GM12878 (cell line): ENCODE data around the gene COL26A1. TPM values are rescaled to one million over a fixed set of nuclear protein-coding genes. Genes with fewer than 3 reads are reported as not detected.
"Not testable (repeated sequence)": the region's sequence is repeated elsewhere in the genome, so short reads cannot be mapped to it uniquely, and the experiment has no call there.

Experiments
- ATAC-seq: fragments of 200-7000 bp; cut with Tn5 transposase; 3 replicates; pipeline ENCODE4 v1.9.1; 2020; ENCODE audit warnings: mild to moderate bottlenecking, moderate library complexity
- BruUV-seq: library from RNA; stranded (reverse); fragments of 400-500 nt; replicated peaks from 2 replicates; lab custom pipeline; 2021; lab: Mats Ljungman, UMichigan
- CTCF ChIA-PET: fragments of 300-600 bp; sonication (Branson Sonifier 250); formaldehyde crosslinking; extraction: SDS; loops from one replicate; lab custom pipeline; 2021; ENCODE audit warnings: inconsistent platforms; lab: Yijun Ruan, JAX
- POLR2A ChIA-PET: fragments of 350-600 bp; formaldehyde crosslinking; extraction: SDS; loops from one replicate; lab custom pipeline; 2021; ENCODE audit warnings: inconsistent platforms; lab: Charles Lee
- RAD21 ChIA-PET: fragments of 300-600 bp; sonication (Branson Sonifier 250); formaldehyde crosslinking; loops from one replicate; lab custom pipeline; 2023; ENCODE audit warnings: antibody characterized with exemption; ENCODE audit not compliant: unreplicated experiment; lab: Charles Lee
- SMC1A ChIA-PET: fragments of 300-600 bp; sonication (Branson Sonifier 250); formaldehyde crosslinking; loops from one replicate; lab custom pipeline; 2023; ENCODE audit not compliant: unreplicated experiment, uncharacterized antibody; lab: Charles Lee
- DNase-seq: peaks from one replicate; pipeline ENCODE4 v3.0.0-alpha.2; 2011; ENCODE audit warnings: low read depth, low spot score
- FAIRE-seq: peaks from 3 replicates; lab custom pipeline; 2011; peaks lifted over from hg19 to GRCh38; lab: Jason Lieb, UNC
- H2AFZ ChIP-seq: 2 replicates; pipeline ENCODE4 v1.6.0; 2011; ENCODE audit warnings: low read depth, low read length, control low read depth; ENCODE audit not compliant: control insufficient read depth
- H3K27ac ChIP-seq: 2 replicates; pipeline ENCODE4 v1.5.1; 2011; ENCODE audit warnings: control low read depth; ENCODE audit not compliant: control insufficient read depth, insufficient read depth
- H3K27me3 ChIP-seq, 2 experiments: replicated peaks in 1 of 2; 2 replicates each; pipeline versions ENCODE4 v1.6.0 to v1.6.1; 2011; ENCODE audit warnings: low read length in 1 of 2; ENCODE audit not compliant: control insufficient read depth in 2 of 2, insufficient read depth in 2 of 2
- H3K36me3 ChIP-seq, 2 experiments: 2 replicates each; pipeline ENCODE4 v1.5.1; 2011; ENCODE audit warnings: low read length in 1 of 2; ENCODE audit not compliant: control insufficient read depth in 2 of 2, insufficient read depth in 2 of 2
- H3K4me1 ChIP-seq: 2 replicates; pipeline ENCODE4 v1.6.1; 2011; ENCODE audit warnings: mild to moderate bottlenecking, low read length, moderate library complexity, mixed read lengths; ENCODE audit not compliant: control insufficient read depth, insufficient read depth
- H3K4me2 ChIP-seq: 2 replicates; pipeline ENCODE4 v1.6.0; 2011; ENCODE audit warnings: control low read depth; ENCODE audit not compliant: control insufficient read depth, insufficient read depth
- H3K4me3 ChIP-seq: fragments of 200-600 bp; sonication (generic); 2 replicates; pipeline ENCODE4 v1.5.1; 2016
- H3K79me2 ChIP-seq: 2 replicates; pipeline ENCODE4 v1.6.0; 2011; ENCODE audit warnings: low read length; ENCODE audit not compliant: control insufficient read depth, insufficient read depth
- H3K9ac ChIP-seq: 2 replicates; pipeline ENCODE4 v1.8.0; 2011; ENCODE audit warnings: low read length, control low read depth, mixed read lengths; ENCODE audit not compliant: control insufficient read depth, insufficient read depth
- H3K9me3 ChIP-seq: replicated peaks from 3 replicates; pipeline ENCODE4 v1.5.1; 2011; ENCODE audit warnings: mild to moderate bottlenecking, low read length; ENCODE audit not compliant: control insufficient read depth, insufficient read depth
- H4K20me1 ChIP-seq: 2 replicates; pipeline ENCODE4 v1.6.0; 2011; ENCODE audit not compliant: control insufficient read depth, insufficient read depth
- ASH2L ChIP-seq: fragments of 300-600, 200-600 bp; sonication (generic); IDR thresholded peaks from 2 replicates; pipeline ENCODE4 v1.6.1; 2017; ENCODE audit warnings: low read depth, mild to moderate bottlenecking, borderline replicate concordance
- CHD2 ChIP-seq: IDR thresholded peaks from 2 replicates; pipeline ENCODE4 v1.6.1; 2011; ENCODE audit warnings: low read depth, low read length, improper control_type of control experiment, borderline replicate concordance
- CHD4 ChIP-seq: fragments of 200-600 bp; sonication (generic); IDR thresholded peaks from 2 replicates; pipeline ENCODE4 v1.6.1; 2016; ENCODE audit warnings: mild to moderate bottlenecking
- MYC ChIP-seq: IDR thresholded peaks from 2 replicates; pipeline ENCODE4 v1.6.1; 2011; ENCODE audit warnings: mild to moderate bottlenecking, low read length, moderate library complexity, inconsistent platforms; ENCODE audit not compliant: insufficient read depth, insufficient replicate concordance, insufficient read length, severe bottlenecking
- NFYA ChIP-seq: IDR thresholded peaks from 2 replicates; pipeline ENCODE4 v1.6.1; 2011; ENCODE audit warnings: low read depth, mild to moderate bottlenecking, low read length, improper control_type of control experiment, borderline replicate concordance
- NFYB ChIP-seq: IDR thresholded peaks from 2 replicates; pipeline ENCODE4 v1.6.1; 2011; ENCODE audit warnings: low read depth, mild to moderate bottlenecking, low read length, improper control_type of control experiment, moderate library complexity; ENCODE audit not compliant: insufficient read depth
- NR2C2 ChIP-seq: IDR thresholded peaks from 2 replicates; pipeline ENCODE4 v1.6.1; 2011; ENCODE audit warnings: borderline replicate concordance, low read depth; ENCODE audit not compliant: control insufficient read depth, insufficient read length
- POLR2A ChIP-seq: IDR thresholded peaks from 2 replicates; pipeline ENCODE4 v1.6.1; 2011; ENCODE audit warnings: low read depth, mild to moderate bottlenecking, low read length
- SIN3A ChIP-seq: IDR thresholded peaks from 2 replicates; pipeline ENCODE4 v1.6.1; 2012; ENCODE audit warnings: low read depth, low read length, improper control_type of control experiment
- TCF3 ChIP-seq: IDR thresholded peaks from 2 replicates; pipeline ENCODE4 v1.6.1; 2012; ENCODE audit warnings: low read depth, mild to moderate bottlenecking, low read length, borderline replicate concordance; ENCODE audit not compliant: insufficient read depth
- WGBS: methylation state at CpG from one replicate; pipeline ENCODE4 v1.1.6; 2016; ENCODE audit warnings: low lambda C conversion rate; ENCODE audit not compliant: insufficient replicate concordance, insufficient coverage; ENCODE audit errors: missing lambda C conversion rate; 5-methylcytosine and 5-hydroxymethylcytosine counted together
- in situ Hi-C: fragments of 300-500 bp; cut with MboI; formaldehyde crosslinking; loops from 9 replicates; pipeline ENCODE4 v1.14.3; 2018; ENCODE audit warnings: mixed read lengths
- intact Hi-C: fragments of 100-400 bp; cut with micrococcal nuclease; formaldehyde crosslinking; loops from one replicate; pipeline ENCODE4 v1.14.2; 2022; ENCODE audit not compliant: unreplicated experiment
- polyA plus RNA-seq, 11 experiments: library from polyadenylated mRNA; depleted of rRNA in 4 of 11; unstranded in 6 of 11; stranded (reverse) in 5 of 11; fragments of >200 nt; fragmentation: Nextera tagmentation in 4 of 11; fragmentation: Illumina TruSeq in 1 of 11; extraction: Ambion mirVana in 4 of 11; extraction: Trizol in 1 of 11; gene quantifications; 1 replicate in 1 of 11; 2 replicates in 10 of 11; pipeline versions ENCODE4 v1.2.1 to v1.2.3, GENCODE V29; 2011 to 2016; ENCODE audit warnings: inconsistent platforms in 2 of 11, missing spikeins in 2 of 11, low read depth in 1 of 11
- total RNA-seq, 4 experiments: library from RNA; depleted of rRNA in 3 of 4; stranded (reverse); fragments of >200 nt in 3 of 4; fragmentation: Illumina TruSeq in 1 of 4; extraction: Trizol in 1 of 4; gene quantifications; 2 replicates each; pipeline versions ENCODE4 v1.2.1 to v1.2.3, GENCODE V29; 2013 to 2021

COL26A1 gene
- total and polyA plus RNA-seq, 10 of the 15 experiments (the other 5 are each of a cell fraction or from before 2014, with no cell fraction given): 0.08 TPM; not detected in 9

- H3K4me3 ChIP-seq, in situ Hi-C loops, ATAC-seq, H3K27me3 ChIP-seq, POLR2A ChIA-PET, FAIRE-seq, intact Hi-C loops, BruUV-seq, H4K20me1 ChIP-seq, H2AFZ ChIP-seq, H3K9me3 ChIP-seq, H3K9ac ChIP-seq, RAD21 ChIA-PET, H3K4me1 ChIP-seq, DNase-seq, H3K36me3 ChIP-seq, H3K27ac ChIP-seq, H3K4me2 ChIP-seq, H3K79me2 ChIP-seq: not testable (repeated sequence)
- ChIA-PET SMC1A (interaction anchor here (0.8 kb wide), 1 partner anchor 25 kb away, joined by 3 read pairs; no protein-coding TSS in a partner anchor), CTCF (interaction anchor here (1.3 kb wide), 1 partner anchor 19 kb away, joined by 3 read pairs; no protein-coding TSS in a partner anchor)
- whole genome bisulfite sequencing: 33% methylated on average over 3 of the region's 3 CpGs
These were observed 198.6 kb downstream of the COL26A1 start for GRCh38 chr7:101561293-101561692.

GRCh38 chr7:101562531-101563197 is 200.0 kb downstream of the COL26A1 start:
- WGBS: 48% methylated on average over 15 of the region's 15 CpGs
- POLR2A ChIA-PET: no interaction called here
- in situ Hi-C loops (no loop called here), intact Hi-C loops (no loop called here)
- Histone ChIP-seq H3K79me2 (no peaks in the 10 kb centered on the region), H3K27ac (no peak overlapping the region), H3K36me3 (no peaks in the 10 kb centered on the region), H3K4me2 (no peak overlapping the region), H2AFZ (no peak overlapping the region), H3K9me3 (no peaks in the 10 kb centered on the region; the same call in 2 of the 3 replicates), H3K9ac (no peak overlapping the region), H3K4me1 (no peaks in the 10 kb centered on the region), H4K20me1 (no peaks in the 10 kb centered on the region), H3K27me3 (no peaks in the 10 kb centered on the region; a peak in 1 of 4 replicates), H3K4me3 (no peak overlapping the region)
- ATAC-seq: no peak
- TF ChIP-seq NR2C2 (no peak), SIN3A (no peak), NFYB (no peak), CHD2 (no peak), ASH2L (no peak), NFYA (no peak), TCF3 (no peak), CHD4 (no peak), MYC (no peak), POLR2A (no peak)
- no peak for FAIRE-seq
- RAD21 ChIA-PET: no interaction called here
- CTCF ChIA-PET: no interaction called here
- SMC1A ChIA-PET: no interaction called here
- no TSS peak for BruUV-seq
- no peak for DNase-seq
